Breast epithelium (tissue), 3 donors: Measurements from ENCODE around the gene TSHR.

Experiments used
- POLR2A ChIP-seq: fragments of 450-650 bp; IDR thresholded peaks from one replicate; pipeline ENCODE4 v1.6.1; 2016; ENCODE audit warnings: antibody characterized with exemption, mild to moderate bottlenecking, moderate library complexity
- TF ChIP-seq, protein P1 (sequence below), 3 donors: fragments of 450-650 bp; IDR thresholded peaks; one replicate each; pipeline ENCODE4 v1.5.1; 2016 to 2017; ENCODE audit warnings: antibody characterized with exemption in 3 of 3, mild to moderate bottlenecking in 3 of 3, moderate library complexity in 3 of 3

DNA sequence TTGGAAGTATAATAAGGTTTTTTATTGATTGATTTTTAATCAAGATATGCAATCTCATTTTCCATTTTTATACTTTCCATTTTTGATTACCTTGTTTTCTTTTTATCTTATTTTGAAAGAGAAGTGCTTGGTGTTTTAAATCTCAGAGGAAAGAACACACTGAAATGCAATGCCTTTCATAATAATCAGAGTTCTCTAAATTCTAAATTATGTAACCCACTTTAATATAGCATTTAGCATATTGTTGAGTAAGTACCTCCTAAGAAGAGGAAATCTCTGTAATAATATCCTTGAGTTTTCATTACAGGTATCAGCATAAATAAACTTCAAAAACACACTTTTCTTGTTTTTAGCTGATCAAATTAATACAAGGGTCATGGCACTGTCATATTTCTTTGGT lies 168.4 kb downstream of the TSHR start:
- TF ChIP-seq POLR2A, result no peak
- TF ChIP-seq, protein P1, sequence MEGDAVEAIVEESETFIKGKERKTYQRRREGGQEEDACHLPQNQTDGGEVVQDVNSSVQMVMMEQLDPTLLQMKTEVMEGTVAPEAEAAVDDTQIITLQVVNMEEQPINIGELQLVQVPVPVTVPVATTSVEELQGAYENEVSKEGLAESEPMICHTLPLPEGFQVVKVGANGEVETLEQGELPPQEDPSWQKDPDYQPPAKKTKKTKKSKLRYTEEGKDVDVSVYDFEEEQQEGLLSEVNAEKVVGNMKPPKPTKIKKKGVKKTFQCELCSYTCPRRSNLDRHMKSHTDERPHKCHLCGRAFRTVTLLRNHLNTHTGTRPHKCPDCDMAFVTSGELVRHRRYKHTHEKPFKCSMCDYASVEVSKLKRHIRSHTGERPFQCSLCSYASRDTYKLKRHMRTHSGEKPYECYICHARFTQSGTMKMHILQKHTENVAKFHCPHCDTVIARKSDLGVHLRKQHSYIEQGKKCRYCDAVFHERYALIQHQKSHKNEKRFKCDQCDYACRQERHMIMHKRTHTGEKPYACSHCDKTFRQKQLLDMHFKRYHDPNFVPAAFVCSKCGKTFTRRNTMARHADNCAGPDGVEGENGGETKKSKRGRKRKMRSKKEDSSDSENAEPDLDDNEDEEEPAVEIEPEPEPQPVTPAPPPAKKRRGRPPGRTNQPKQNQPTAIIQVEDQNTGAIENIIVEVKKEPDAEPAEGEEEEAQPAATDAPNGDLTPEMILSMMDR (IDR thresholded peaks at IDR 0.05), result no peak
